ENCODE data around the gene ELL.

Gene ELL

DNA sequence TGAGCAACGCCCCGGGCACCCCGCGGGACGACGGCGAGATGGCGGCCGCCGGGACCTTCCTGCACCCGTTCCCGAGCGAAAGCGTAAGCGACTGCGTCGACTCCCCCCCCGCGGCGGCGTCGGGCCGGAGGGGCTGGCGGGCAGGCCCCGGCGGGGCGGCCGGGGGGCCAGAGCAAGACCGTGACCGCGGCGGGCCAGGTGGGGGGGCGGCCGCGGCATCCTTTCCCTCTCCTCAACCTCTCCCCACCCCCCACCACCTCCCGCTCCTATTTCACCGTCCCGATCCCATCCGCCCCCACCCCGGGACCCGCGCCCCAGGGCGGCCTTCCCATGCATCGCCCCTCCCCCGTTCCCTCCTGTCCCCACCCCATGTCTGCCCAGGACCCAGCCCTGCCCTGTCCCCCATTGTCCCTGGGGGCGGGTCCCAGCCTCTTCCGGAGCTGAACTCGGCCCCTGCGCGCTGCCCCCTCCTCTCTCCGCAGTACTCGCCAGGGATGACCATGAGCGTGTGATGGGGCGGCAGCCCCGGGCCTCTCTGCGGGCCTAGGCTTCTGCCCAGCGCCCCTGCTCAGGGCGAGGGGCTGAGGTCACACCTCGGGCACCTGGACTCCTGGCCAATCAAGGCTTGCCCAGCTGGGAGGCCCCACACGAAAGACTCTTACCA is 88.0 kb downstream of the ELL start:
- no peak for DNase-seq (ENCODE audit: low spot score)

DNA sequence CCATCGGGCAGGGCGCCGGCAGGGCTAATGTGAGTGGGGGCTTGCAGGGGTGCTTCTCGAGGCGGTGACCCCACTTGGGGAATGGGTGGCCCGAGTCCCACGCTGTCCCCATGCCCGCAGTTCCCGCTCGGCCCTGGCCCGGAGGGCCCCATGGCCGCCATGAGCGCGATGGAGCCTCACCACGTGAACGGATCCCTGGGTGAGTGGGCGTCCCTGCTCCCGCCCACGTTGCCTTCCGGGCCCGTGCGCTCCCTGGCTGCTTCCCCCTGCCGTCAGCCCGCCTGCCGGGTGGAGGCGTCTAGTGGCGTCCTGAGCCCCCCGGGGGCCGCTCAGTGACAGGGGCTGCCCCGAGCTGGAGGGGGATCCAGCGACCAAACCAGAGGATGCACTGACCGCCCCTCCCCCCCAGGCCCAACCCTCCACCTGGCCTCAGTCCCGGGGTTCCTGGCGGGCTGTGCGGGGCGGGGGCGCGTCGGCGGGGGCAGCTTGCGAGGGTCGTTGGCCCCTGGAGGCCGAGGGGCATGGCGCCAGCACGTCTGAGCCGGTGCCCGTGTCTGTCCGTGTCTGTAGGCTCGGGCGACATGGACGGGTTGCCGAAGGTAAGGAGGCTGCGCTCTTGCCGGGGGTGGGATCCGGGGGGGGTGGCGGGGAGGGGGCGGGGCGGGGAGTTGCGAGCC is 88.7 kb downstream of the ELL start:
- DNase-seq (ENCODE audit: low spot score): no peak

DNA sequence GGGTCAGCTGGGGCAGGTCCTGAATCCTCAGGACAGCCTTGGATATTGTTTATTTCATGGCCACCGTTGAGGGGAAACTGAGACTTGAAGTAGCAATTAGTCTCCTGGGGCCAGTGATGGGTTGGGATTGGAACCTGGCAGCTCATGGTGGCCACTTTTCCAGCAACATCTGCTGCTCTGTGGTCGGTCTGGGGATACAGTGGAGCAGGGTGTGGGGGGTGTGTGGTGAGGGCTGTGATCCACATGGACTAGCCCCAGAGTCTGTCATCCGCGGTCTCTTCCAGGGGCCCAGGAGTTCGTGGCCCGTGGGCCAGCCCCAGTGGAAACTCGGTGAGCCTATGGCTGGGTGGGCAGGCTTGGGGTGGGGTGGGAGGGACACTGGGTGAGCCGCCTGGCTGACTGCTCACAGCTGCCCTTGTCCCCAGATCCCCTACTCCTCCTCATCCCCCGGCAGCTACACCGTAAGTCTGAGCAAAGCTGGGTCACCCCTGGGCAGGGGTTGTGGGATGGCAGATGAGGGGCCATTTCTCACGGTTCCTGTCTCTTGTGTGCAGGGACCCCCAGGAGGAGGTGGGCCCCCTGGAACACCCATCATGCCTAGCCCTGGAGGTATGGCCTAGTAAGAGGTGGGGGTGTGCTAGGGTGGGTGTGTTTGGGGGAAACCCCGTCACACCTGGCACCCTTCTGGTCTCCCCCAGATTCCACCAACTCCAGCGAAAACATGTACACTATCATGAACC is 89.4 kb downstream of the ELL start:
- DNase-seq (ENCODE audit: low spot score): no peak

DNA sequence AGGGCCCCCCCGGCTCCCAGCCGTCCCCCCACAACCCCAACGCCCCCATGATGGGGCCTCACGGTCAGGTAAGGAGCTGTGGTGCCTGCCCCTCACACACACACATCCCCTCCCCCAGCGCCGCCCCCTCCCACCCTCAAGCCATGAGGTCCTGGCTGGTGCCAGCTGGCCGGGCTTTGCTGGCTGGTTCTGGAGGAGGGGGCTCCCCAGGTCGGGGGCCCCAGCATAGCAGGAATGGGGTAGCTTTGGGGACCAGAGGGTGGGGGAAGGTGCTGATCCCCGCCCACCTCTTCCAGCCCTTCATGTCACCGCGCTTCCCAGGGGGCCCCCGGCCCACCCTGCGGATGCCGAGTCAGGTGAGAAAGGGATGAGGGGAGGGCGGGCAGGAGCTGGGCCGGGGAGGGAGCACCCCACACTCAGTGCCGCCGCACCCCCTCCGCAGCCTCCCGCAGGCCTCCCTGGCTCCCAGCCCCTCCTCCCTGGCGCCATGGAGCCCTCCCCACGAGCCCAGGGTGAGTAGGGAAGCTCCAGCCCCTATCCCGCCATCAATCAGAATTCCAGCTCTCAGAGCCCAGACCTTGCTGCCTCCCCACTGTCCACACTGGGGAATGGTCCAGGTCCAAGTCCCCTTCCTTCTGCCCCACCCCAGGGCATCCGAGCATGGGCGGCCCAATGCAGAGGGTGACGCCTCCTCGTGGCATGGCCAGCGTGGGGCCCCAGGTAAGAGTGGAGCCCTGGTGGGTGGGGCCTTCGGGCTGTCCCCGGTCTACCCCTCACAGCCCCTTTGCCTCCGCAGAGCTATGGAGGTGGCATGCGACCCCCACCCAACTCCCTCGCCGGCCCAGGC is 90.3 kb downstream of the ELL start:
- DNase-seq (ENCODE audit: low spot score): no peak

DNA sequence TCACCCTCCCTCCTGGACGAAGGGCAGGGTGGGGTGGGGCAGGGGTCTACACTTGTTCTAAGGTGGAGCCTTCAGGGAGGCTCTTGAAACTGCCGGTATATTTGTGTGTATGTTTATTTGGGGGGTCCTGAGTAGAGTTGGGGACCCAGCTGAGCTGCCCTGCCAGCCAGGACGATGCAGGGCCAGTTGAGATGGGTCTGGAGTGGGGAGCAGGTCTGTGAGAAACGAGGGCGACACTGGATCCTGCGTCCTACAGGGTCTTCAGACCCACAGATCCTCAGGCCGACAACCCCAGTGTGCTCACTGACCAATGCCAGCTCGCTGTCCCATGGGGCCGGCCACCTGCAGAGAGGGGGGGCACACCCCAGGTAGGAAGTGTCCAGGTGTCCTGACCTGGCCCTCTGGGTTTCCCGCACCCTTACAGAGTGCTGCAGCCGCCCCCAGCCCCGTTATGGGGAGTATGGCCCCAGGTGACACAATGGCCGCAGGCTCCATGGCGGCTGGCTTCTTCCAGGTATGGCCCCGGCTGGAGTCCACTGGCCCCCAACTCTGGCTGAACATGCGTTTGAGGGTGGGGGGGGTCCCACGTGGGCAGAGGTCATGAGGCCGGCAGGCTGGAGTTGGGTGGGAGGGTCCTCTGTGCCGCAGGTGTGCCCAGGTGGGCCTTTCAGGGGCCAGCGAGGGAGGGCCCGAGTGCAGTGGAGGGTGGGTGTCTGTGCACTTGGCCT is 91.3 kb downstream of the ELL start:
- no peak for DNase-seq (ENCODE audit: low spot score)

DNA sequence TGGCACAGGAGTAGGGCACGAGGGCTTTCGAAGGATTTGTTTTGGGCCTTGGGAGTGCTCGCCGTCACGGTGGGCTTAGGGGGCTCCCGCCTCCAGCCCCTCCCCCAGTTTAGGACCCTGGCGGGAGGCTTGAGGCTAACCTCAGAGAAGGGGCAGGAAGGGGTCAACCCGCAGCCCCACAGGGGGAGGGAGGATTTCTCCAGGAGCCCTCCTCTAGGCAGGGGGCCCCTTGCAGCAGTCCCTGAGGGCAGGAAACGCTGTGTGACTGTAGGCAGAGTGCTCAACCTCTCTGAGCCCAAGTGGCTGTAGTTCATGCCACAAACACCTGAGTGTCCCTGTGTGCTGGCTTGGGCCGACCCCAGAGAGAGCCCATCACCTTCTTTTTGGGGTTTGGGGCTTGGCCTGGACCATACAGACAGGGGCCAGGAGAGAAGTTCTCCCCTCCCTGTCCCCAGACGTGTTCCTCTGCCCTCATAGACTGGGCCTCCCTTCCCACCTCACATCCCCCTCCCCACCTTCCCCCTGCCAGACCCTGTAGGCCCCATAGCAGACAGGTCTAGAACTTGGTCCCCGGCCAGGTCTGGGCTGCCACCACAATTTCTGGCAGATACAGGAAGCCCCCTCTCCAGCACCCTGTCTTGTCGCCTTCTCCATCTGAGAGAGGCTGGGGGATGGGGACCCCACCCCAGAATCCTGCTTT is 92.0 kb downstream of the ELL start:
- no peak for DNase-seq (ENCODE audit: low spot score)

DNA sequence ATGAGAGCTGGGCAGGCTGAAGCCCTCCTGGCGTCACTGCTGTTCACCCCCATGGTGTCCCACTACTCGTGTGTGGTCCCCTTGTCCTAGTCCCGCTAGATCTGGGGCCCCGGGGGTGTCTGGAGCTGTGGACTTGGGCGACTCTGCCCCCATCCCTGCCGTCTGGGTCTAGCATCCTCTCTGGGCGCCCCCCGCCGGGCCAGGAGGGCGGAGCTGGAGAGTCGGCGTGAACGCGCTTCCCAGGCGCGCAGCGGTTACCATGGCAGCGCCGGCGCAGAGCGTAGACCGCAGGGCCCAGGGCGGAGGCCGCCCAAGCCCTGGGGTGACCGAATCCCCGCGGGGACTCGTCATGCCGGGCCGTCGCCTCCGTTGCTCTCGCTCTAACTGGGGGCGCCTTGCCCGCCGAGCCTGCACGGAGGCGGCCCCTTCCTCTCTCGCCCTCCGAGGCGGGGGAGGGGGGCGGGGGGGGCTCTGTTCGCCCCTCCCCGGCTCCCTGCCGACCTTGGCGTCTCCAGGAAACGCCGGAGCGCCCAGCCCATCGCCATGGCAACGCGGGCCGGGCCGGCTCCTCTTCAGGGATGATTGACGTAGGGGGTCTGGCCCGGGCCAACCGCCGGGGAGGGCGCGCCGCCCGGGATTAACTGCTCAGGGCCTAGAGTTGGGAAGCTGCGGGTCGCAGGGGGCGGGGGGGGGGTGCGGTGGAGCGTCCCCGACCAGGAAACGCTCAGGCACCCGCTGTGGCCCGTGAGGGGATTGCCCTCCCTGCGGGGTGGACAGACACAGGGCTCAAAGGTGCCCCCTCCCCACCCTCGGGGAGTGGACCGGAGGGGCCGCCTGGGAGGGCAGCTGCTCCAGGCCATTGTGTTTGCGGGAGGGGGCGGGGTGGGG is 92.8 kb downstream of the ELL start:
- DNase-seq (ENCODE audit: low spot score): peak; percentile 79

DNA sequence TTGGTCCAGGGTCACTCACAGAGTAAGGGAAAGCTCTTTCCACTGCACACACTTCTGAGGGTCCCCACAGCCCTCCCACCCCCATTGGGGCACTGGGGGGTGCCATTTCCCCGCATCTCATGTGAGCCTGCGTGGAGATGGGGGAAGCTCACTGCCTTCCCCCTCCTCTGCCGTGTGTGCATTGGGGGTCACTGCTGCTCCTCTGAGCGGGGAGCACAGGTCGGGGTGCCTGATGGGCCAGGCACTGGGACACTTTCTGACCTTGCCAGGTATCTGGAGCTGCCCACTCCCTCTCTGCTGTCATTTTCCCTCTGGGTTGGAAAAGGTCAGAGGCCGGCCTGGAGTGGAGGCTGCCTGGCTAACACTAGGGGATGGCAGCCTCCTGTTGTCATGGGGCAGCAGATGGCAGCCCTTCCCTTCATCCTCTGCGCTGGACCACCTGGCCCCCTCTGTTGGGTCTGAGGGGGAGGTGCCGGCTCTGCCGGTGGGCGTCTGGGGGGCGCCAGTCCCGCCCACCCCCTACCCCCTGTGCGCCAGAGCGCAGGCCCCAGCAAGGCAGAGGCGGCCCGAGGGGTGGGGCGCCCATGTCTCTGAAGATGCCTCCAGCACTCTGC is 93.6 kb downstream of the ELL start:
- DNase-seq (ENCODE audit: low spot score): no peak

DNA sequence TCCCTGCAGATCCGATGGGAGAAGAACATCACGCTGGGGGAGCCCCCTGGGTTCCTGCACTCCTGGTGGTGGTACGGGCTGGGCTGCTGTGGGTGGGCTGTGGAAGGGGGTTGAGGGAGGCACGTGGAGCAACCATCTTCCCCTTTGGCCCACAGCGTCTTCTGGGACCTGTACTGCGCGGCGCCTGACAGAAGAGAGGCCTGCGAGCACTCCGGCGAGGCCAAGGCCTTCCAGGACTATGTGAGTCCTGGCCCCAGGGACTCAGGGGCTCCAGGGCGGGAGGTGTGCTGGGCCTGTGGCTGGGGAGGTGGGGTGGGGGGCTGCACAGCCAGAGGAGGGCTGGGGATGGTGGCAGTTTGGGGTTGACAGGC is 94.1 kb downstream of the ELL start:
- DNase-seq (ENCODE audit: low spot score): no peak

DNA sequence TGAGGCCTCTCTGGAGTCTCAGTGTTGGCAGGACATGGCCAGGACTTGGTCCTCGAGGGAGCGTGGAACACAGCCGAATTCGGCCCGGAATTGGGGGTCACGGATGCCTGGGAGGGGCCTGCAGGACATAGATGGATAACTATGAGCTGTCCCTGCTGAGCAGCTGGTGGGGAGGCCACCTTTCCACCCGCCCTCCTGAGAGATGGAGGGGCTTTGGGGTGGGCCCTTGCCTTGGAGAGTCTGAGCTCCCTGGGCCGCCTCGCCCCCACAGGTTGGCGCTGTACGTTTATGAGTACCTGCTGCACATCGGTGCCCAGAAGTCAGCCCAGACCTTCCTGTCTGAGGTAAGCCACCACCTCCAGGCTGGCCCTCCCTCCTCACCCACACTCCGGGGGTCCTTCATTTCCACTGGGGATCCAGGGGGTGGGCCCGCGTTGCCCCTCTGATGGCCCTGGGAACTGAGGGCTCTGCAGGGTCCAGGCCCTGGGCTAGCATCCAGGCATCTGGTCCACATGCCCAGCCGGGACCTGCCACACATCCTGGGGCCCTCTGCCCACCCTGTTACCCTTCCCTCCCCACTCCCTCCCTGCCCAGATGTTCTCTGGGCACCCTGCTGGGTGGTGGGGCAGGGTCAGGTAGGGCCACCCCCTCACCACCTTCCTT is 94.7 kb downstream of the ELL start:
- DNase-seq (ENCODE audit: low spot score): no peak

DNA sequence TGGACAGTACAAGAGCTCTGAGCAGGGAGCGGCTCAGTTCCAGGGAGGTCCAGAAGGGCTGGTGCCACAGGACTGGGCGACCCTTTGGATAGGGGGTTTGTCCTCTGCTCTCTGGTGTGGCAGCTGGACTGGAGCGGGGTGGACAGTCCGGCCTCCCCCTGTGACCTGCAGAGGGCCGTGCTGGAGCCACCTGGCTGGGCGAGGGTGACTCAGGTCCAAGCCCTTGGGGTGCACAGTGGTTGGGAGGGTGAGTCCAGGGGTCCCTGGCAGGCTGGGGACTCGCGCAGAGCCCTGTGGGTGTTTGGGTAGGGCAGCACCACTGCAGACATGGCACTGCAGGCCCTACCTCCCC is 95.5 kb downstream of the ELL start:
- DNase-seq (ENCODE audit: low spot score): no peak

DNA sequence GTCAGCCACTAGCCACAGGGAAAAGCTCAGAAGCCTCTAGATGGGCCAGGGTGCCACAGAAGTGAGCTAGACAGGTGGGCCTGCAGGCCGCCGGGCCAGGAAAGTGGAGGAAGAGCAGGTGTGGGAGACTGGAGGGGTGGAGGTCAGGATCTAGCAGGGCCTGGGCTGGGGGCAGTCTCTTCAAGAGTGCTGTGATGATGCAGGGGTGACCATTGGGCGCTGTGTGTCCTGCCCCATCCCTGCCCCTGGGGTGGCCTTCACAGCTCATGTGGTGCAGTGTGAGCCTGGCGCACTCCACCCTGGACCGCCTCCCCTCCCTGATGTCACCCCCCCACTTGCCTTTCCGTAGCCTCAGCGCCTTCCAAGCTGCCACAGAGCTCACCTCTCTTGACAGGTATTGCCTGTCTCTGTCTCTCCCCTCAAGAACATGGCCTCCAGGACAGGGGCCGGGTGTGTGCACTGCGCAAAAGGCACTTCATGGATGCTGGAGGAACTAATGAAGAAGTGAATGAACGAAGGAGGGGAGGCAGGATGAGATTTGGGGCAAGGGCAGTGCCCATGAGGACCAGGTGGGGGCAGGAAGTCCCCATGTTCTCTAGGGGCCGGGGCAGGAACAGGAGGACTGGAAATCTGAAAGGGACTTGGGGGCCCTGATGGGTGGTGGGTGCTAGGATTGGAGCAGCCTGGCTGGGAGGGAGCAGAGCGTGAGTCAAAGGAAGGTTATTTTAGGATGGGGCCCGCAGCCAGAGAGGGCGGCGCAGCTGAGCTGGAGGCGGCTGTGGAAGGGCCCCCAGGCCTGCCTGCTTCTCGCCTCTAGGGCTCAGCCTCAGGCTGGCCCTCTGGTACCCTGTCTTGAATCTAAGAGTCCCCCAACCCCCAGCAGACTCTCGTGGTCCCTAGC is 96.1 kb downstream of the ELL start:
- peak; percentile 93 for DNase-seq (ENCODE audit: low spot score)

DNA sequence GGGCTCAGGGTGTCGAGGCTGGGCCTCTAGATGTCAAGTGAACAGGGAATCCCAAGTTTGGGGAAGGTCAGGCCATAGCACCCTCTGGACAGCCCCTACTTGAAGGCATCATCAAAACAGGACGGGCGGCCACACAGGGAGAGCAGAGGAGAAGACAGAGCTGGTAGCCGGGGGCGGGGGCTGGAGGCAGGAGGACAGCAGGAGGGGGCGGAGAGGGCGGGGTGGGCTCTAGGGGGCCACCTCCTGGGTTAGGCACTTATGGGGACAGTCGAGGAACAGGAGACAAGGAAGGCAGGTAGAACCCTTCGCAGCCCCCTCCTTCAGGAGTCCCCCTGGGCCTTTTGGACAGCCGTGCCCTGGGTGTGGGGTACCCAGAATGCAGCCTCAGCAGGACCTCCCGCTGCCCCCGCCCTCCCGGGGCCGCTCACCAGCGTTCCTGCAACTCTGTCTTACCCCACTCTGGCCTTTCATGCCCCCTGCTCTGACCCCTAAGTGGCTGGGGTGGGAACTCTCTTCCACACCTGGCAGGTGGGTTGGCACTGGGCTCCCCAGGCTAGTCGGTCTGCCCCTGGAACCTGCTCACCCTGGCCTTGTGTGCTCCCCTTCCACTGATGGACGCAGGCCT is 96.9 kb downstream of the ELL start:
- DNase-seq (ENCODE audit: low spot score): no peak

DNA sequence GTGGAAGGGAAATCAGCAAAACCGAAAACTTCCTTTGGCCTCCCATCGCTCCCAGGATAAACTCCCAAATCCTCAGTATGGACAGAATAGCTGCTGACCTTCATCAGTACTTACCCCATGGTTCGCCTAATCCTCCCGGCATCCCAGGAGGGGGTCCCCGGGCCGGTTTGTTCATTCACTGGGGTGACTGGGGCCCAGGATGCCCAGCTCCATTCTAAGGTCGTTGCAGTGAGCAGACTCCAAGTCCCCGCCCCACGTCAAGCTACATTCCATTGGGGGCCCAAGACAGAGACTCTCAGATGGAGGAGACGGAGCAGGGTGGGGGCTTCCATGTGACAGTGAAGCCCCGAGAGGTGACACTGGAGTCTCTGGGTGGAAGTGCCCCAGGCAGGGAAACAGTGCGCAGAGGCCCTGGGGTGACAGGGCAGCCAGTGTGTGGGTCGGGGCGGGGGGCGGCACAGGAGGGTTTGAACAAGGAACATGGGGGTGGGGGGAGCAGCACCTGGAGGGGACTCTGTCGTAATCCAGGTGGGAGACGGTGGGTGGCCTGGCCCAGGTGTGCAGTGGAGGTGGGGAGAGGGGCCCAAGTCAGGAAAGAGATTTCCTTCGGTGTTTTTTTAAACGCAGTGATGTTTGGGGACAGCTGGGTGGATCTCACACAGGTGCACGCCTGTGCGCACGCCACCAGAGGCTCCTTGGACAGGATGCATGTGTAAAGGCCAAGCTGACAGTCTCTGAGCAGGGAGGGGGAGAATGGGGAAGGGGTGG is 97.6 kb downstream of the ELL start:
- no peak for DNase-seq (ENCODE audit: low spot score)

DNA sequence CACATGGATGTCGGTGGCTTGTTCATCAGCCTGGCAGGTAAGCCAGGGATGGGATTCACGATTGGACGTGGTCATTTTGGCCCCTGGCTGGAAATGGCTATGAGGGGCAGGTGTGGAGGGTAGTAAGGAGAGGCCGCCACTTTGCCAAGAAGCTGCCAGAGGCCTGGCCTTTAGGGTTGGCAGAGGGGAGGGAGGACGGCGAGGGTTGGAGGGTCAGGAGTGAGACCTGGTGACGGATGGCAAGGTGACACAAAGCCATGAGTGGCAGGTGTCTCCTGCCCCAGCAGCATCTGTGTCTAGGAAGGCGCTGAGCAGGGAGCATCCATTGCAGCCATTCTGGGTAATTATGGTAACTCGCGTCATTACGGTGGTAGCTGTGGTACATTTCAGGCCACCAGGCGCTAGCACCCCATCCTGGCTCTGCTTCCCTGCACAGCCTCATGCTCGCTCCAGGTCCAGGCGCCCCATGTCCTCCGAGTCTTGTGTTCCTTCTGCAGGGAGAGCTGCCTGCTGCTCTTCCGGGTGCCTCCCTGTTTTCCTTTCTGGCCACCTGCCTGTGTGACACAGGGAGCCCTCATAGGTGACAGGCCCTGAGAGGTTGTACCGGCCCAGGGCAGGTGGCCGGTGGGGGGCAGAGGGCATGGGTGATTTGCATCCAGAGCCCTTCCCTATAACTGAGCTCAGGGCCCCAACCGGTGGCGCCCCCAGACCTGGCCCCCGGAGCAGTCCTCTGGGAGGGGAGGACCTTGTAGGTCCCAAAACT is 98.4 kb downstream of the ELL start:
- no peak for DNase-seq (ENCODE audit: low spot score)

DNA sequence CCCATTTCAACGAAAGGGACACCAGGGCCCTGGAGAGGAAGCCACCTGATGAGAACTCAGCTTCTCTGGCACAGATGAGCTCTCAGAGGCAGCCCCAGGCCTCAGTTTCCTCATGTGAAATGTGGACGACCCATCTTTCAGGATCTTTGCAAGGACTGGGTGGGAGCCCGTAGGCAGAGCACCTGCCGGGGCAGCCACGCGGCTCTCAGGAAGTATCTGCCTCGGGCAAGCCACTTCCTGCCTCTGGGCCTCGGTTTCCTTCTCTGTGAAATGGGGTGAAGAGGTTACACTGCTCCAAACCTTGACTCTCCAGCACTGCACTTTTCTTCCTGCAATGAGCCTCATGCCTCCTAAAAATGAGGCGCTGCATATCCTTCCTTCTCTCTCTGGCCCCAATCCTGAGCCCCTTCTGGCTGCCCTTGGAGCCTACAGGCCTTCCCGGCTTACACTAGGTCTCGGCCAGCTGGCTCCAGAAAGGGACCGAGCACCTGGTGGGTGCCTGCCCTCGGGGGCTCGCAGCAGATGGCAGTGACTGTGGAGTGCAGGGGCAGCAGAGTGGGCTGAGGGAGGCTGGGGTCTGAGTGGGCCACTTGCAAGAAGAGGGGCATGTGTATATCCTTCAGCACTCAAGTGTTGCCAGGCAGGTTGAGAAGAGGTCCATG is 99.2 kb downstream of the ELL start:
- no peak for DNase-seq (ENCODE audit: low spot score)
